ENCODE results near the gene E2F2. TPM values are rescaled to one million over a fixed set of nuclear protein-coding genes. Genes with fewer than 3 reads are reported as not detected.
A peak's percentile ranks its signal among the peaks of the same experiment; 100 is the strongest.

The E2F2 gene
- total and polyA plus RNA-seq, 2 experiments from 2014 or later, result 0.78 to 3.4 TPM

DNA sequence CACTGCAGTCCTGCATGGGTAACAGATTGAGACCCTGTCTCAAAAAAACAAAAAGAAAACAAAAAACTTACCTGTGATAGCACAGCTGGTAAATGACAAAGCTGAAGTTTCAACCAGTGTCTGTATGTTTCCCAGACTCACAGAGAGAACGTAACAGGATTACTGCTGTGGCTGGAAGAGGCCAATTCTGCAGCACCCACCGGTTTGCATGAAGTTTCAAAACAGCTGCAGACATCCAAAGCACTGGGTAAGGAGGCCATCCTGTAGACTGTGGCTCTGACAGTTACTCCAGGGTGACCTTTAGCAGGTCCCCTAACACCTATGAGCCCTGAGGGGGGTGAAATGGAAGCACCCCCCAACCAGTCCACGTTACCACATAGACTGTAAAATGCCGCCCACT is 20.8 kb upstream of the E2F2 start (continued):
- TF ChIP-seq, protein P1, sequence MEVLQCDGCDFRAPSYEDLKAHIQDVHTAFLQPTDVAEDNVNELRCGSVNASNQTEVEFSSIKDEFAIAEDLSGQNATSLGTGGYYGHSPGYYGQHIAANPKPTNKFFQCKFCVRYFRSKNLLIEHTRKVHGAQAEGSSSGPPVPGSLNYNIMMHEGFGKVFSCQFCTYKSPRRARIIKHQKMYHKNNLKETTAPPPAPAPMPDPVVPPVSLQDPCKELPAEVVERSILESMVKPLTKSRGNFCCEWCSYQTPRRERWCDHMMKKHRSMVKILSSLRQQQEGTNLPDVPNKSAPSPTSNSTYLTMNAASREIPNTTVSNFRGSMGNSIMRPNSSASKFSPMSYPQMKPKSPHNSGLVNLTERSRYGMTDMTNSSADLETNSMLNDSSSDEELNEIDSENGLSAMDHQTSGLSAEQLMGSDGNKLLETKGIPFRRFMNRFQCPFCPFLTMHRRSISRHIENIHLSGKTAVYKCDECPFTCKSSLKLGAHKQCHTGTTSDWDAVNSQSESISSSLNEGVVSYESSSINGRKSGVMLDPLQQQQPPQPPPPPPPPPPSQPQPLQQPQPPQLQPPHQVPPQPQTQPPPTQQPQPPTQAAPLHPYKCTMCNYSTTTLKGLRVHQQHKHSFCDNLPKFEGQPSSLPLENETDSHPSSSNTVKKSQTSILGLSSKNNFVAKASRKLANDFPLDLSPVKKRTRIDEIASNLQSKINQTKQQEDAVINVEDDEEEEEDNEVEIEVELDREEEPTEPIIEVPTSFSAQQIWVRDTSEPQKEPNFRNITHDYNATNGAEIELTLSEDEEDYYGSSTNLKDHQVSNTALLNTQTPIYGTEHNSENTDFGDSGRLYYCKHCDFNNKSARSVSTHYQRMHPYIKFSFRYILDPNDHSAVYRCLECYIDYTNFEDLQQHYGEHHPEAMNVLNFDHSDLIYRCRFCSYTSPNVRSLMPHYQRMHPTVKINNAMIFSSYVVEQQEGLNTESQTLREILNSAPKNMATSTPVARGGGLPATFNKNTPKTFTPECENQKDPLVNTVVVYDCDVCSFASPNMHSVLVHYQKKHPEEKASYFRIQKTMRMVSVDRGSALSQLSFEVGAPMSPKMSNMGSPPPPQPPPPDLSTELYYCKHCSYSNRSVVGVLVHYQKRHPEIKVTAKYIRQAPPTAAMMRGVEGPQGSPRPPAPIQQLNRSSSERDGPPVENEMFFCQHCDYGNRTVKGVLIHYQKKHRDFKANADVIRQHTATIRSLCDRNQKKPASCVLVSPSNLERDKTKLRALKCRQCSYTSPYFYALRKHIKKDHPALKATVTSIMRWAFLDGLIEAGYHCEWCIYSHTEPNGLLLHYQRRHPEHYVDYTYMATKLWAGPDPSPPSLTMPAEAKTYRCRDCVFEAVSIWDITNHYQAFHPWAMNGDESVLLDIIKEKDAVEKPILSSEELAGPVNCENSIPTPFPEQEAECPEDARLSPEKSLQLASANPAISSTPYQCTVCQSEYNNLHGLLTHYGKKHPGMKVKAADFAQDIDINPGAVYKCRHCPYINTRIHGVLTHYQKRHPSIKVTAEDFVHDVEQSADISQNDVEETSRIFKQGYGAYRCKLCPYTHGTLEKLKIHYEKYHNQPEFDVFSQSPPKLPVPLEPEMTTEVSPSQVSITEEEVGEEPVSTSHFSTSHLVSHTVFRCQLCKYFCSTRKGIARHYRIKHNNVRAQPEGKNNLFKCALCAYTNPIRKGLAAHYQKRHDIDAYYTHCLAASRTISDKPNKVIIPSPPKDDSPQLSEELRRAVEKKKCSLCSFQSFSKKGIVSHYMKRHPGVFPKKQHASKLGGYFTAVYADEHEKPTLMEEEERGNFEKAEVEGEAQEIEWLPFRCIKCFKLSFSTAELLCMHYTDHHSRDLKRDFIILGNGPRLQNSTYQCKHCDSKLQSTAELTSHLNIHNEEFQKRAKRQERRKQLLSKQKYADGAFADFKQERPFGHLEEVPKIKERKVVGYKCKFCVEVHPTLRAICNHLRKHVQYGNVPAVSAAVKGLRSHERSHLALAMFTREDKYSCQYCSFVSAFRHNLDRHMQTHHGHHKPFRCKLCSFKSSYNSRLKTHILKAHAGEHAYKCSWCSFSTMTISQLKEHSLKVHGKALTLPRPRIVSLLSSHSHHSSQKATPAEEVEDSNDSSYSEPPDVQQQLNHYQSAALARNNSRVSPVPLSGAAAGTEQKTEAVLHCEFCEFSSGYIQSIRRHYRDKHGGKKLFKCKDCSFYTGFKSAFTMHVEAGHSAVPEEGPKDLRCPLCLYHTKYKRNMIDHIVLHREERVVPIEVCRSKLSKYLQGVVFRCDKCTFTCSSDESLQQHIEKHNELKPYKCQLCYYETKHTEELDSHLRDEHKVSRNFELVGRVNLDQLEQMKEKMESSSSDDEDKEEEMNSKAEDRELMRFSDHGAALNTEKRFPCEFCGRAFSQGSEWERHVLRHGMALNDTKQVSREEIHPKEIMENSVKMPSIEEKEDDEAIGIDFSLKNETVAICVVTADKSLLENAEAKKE (CRISPR knock-in tag; IDR thresholded peaks at IDR 0.05), result no peak
- TF ChIP-seq EZH2phosphoT487 (IDR thresholded peaks at IDR 0.05; ENCODE audit: unreplicated experiment) (no peak), NANOG (IDR thresholded peaks at IDR 0.05; ENCODE audit: borderline replicate concordance) (no peak), POLR2AphosphoS5 (IDR thresholded peaks at IDR 0.05; ENCODE audit: low read depth) (no peak), ZNF331 (CRISPR knock-in tag; IDR thresholded peaks at IDR 0.05; ENCODE audit: low read depth) (no peak), ZNF114 (CRISPR knock-in tag; IDR thresholded peaks at IDR 0.05) (no peak)

DNA sequence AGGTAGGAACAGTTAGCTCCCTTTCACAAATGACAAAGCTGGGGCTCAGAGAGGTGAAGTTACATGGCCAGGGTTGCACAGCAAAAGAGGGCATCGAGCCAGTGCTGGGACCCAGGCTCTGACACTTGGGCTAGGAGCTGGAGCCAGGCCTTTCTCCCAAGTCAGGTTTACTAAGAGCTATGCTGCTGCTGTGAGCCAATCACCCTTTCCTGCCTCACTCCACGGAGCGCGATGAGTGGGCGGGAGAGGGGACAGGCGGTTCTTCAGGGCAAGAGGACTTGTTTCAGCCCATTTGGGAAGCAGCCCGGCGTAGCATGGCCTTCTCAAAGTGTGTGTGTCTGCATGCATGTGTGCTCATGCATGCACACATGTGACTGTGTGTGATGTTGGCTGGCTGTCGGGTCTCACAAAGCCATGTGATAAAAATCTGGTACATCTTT is 17.7 kb upstream of the E2F2 start:
- DNase-seq (ENCODE audit: low spot score) (peak; percentile 28), ATAC-seq (peak; percentile 21; the same call in 2 of the 3 replicates)
- H2AFZ ChIP-seq, result no peak overlapping the region
- Mint-ChIP-seq H3K4me1 (peaks cover 40% of the 10 kb centered on the region), H3K9me3 (no peaks in the 10 kb centered on the region), H3K27ac (no peak overlapping the region), H3K4me3 (no peak overlapping the region), H3K27me3 (ENCODE audit: insufficient read depth, low read depth, poor library complexity) (peaks cover 14% of the 10 kb centered on the region), H3K36me3 (ENCODE audit: low read depth) (no peaks in the 10 kb centered on the region)
- H3K27me3 ChIP-seq (ENCODE audit: insufficient read depth), result peaks cover 8% of the 10 kb centered on the region
- H3K4me1 ChIP-seq (ENCODE audit: insufficient read depth), result peaks cover 12% of the 10 kb centered on the region
- H3K27ac ChIP-seq (ENCODE audit: low read depth), result no peak overlapping the region
- no peak overlapping the region for H3K4me3 ChIP-seq
- H3K9me2 ChIP-seq (ENCODE audit: insufficient read depth), result no peaks in the 10 kb centered on the region
- H3F3A ChIP-seq (replicated peaks; ENCODE audit: low read depth), result peaks cover 3% of the 10 kb centered on the region; the same call in 1 of the 2 replicates
- H4K20me1 ChIP-seq (replicated peaks; ENCODE audit: insufficient read depth), result no peaks in the 10 kb centered on the region
- H3K4me2 ChIP-seq, result no peak overlapping the region
- no peaks in the 10 kb centered on the region for H3K79me2 ChIP-seq (replicated peaks; ENCODE audit: insufficient read depth)
- H3K36me3 ChIP-seq (ENCODE audit: insufficient read depth), result no peaks in the 10 kb centered on the region
- TF ChIP-seq POLR2AphosphoS5 (IDR thresholded peaks at IDR 0.05; ENCODE audit: low read depth) (no peak), JUNB (IDR thresholded peaks at IDR 0.05; ENCODE audit: unreplicated experiment) (no peak), EZH2phosphoT487 (IDR thresholded peaks at IDR 0.05; ENCODE audit: unreplicated experiment) (no peak), ZNF331 (CRISPR knock-in tag; IDR thresholded peaks at IDR 0.05; ENCODE audit: low read depth) (no peak)
- TF ChIP-seq, protein P2, sequence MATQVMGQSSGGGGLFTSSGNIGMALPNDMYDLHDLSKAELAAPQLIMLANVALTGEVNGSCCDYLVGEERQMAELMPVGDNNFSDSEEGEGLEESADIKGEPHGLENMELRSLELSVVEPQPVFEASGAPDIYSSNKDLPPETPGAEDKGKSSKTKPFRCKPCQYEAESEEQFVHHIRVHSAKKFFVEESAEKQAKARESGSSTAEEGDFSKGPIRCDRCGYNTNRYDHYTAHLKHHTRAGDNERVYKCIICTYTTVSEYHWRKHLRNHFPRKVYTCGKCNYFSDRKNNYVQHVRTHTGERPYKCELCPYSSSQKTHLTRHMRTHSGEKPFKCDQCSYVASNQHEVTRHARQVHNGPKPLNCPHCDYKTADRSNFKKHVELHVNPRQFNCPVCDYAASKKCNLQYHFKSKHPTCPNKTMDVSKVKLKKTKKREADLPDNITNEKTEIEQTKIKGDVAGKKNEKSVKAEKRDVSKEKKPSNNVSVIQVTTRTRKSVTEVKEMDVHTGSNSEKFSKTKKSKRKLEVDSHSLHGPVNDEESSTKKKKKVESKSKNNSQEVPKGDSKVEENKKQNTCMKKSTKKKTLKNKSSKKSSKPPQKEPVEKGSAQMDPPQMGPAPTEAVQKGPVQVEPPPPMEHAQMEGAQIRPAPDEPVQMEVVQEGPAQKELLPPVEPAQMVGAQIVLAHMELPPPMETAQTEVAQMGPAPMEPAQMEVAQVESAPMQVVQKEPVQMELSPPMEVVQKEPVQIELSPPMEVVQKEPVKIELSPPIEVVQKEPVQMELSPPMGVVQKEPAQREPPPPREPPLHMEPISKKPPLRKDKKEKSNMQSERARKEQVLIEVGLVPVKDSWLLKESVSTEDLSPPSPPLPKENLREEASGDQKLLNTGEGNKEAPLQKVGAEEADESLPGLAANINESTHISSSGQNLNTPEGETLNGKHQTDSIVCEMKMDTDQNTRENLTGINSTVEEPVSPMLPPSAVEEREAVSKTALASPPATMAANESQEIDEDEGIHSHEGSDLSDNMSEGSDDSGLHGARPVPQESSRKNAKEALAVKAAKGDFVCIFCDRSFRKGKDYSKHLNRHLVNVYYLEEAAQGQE (IDR thresholded peaks at IDR 0.05; ENCODE audit: unreplicated experiment), result no peak

All from GM23338 (cell line).